HG02981 (cell line): ENCODE data around the gene YPEL2.

Experiments
- ATAC-seq: cut with Tn5 transposase; IDR thresholded peaks from one replicate; pipeline ENCODE4 v1.9.1; 2021; ENCODE audit warnings: mild to moderate bottlenecking, moderate library complexity; ENCODE audit not compliant: unreplicated experiment

YPEL2 gene

GRCh38 chr17:59330053-59330942 lies 1.2 kb upstream of the YPEL2 start:
- ATAC-seq, result no peak

DNA sequence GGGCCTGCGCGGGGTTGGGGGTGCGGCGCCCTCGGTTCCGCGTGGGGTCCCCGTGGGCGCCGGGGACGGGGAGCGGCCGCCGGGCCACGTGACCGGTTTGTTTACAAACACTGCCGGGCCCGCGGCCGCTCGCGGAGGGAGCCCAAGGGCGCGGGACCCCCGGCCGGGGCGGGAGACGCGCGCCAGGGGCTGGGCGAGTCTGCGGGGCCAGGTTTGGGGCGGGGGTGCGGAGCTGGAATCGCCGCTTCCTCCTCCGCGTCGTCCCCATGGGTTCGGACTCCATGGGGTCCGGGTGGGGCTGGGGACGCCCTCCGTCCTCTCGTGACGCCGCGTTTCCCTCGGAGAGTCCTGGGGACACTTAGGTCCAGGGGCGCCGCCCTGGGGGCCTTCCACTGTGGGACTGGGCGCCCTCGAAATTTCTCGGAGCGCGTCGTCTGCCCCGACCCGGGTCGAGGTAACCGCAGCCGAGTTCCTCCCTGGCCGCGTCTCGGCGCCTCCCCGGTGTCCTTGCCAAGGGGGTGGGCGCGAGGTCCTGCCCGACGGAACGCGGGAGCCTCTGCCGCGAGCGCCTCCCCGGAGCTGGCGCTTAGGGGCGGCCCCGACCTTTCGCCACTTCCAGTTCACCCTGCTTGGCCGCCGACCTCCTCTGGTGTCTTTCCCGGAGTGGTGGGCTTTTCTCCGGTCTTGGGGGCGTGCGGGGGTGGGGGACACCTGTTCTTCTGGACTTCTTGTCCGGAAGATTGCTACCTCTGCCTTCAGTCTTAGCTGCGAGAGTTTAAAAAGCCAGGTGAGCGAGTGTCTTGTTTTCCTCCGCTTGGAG lies 684 bp downstream of the YPEL2 start:
- ATAC-seq, result peak; percentile 20

GRCh38 chr17:59332749-59333377 lies 1.4 kb downstream of the YPEL2 start:
- no peak for ATAC-seq

- no peak for ATAC-seq
Observed at GRCh38 chr17:59333836-59334235, 2.4 kb downstream of the YPEL2 start.

DNA sequence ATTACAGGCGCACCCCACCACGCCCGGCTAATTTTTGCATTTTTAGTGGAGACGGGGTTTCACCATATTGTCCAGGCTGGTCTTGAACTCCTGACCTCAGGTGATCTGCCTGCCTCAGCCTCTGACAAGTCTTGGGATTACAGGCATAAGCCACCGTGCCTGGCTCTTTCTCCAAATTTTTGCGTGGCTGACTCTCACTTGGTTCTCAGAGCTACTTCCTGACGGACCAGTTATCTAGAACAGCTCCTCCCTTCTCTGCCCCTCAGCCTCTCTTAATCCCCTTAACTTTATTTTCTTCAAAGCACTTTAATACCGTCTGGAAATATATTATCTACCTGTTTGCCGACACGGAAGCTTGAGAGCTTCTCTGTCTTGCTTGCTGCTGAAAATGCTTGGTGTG lies 4.2 kb downstream of the YPEL2 start:
- no peak for ATAC-seq

DNA sequence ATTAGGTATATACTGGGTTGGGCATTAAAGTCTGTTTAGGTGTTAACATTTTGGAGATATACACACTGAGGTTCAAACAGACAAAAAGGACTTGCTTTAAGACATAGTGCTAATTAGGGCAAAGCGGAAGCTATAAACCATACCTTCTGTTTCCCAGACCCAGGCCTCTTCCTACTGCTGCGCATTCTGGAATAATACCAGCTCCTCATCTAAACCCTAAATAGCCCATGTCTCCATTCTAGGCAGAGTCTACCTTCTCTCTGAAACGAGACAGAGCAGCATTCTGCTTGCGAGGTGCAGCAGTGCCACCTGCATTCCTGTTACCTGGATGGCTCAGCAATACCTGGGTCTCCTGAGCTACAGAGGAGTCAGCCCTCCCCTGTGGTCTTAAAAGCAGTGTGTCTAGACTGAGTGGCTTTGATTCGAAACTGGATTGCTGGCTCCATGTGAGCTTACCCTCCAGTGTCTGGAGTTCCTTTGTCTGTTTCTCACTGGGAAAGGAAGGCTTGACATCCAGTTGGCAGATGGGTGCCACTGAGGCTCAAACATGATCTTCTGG lies 6.4 kb downstream of the YPEL2 start:
- no peak for ATAC-seq

DNA sequence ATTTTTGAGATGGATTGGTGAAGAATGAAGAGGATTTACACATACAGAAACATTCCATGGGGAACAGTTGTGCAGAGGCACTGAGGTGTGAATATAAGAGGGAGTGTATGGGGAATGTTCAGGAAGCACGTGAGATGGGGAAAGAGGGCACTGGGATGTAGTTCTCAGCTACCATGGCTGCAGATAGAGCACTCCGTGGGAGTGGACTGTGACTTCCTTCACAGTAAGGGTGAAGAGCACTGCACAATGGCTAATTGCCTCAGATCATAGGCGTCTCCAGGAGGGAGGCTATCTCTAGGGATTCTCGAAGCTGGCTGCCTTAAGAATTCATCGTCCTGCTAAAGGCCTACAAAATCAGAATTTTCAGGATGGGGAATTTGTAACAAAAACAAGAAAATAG lies 7.0 kb downstream of the YPEL2 start:
- no peak for ATAC-seq

- no peak for ATAC-seq
Observed at GRCh38 chr17:59341922-59342321, 10.5 kb downstream of the YPEL2 start.

DNA sequence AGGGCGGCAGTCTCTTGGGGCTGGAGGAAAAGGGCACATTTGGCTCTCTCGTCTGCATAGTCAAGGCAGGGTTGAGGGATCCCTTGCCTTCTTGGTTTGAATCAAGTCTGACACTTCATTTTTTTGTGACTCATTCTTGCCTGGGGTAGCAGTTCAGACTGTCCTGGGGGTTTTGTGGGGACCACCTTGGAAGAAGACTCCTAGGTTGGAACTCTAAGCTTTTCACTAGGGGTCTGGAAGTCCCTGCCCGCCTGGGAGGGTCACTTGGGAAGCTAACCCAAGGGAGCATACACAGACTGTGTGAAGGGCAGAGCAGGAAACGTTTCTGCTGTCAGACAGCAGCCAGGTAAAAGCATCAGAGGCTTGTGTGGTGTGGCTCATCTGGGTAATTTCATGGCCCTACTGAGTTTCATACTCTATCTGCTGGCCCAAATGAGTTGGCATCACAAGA lies 11.3 kb downstream of the YPEL2 start:
- ATAC-seq, result no peak

- no peak for ATAC-seq
Observed at GRCh38 chr17:59345476-59345875, 14.0 kb downstream of the YPEL2 start.

GRCh38 chr17:59346341-59346740 lies 14.9 kb downstream of the YPEL2 start:
- no peak for ATAC-seq

- no peak for ATAC-seq
Observed at GRCh38 chr17:59346876-59347407, 15.5 kb downstream of the YPEL2 start.

GRCh38 chr17:59347975-59348391 lies 16.5 kb downstream of the YPEL2 start:
- no peak for ATAC-seq

DNA sequence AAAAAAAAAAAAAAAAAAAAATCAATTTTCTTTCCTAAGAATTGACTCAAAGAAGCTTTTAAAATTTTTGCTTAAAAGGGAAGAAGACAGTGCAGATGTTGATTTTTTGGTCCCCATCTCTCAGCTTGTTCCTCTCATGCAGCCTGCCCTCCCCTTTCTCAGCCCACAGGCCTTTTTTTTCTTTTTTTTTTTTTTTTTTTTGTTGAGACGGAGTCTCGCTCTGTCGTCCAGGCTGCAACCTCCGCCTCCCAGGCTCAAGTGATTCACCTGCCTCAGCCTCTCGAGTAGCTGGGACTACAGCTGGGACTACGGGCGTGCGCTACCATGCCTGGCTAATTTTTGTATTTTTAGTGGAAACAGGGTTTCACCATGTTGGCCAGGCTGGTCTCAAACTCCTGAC lies 17.7 kb downstream of the YPEL2 start:
- ATAC-seq, result no peak

DNA sequence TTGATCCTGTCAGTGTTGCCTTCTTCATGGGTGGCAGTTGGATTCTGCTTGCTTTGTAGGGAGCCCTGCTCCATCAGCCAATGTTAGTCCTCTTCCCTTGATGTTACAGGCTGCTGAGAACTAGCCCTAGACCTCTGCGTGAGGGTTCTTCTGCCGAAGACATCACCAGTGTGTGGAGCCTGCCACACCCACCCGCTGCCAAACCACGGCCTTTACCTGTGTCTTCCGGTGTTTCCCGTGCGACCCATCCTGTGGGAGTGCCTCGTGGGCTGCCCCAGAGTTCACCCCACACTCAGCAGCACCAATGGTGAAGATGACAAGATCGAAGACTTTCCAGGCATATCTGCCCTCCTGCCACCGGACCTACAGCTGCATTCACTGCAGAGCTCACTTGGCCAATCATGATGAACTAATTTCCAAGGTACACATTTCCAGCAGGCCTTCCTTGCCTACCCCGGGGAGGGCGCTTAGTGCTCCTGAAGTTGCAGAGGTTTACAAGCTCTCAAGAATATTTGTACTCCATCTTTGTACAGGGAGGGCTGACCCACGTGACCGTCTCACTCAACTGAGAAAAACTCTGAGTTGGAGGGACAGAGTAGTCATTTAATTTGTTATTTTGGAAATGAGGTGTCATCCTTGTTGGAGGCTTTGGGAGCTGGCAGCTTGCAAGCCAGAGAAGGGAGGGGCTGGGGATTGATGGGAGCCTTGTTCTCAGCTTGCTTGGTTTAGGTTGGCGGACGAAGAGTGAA lies 21.8 kb downstream of the YPEL2 start:
- no peak for ATAC-seq

DNA sequence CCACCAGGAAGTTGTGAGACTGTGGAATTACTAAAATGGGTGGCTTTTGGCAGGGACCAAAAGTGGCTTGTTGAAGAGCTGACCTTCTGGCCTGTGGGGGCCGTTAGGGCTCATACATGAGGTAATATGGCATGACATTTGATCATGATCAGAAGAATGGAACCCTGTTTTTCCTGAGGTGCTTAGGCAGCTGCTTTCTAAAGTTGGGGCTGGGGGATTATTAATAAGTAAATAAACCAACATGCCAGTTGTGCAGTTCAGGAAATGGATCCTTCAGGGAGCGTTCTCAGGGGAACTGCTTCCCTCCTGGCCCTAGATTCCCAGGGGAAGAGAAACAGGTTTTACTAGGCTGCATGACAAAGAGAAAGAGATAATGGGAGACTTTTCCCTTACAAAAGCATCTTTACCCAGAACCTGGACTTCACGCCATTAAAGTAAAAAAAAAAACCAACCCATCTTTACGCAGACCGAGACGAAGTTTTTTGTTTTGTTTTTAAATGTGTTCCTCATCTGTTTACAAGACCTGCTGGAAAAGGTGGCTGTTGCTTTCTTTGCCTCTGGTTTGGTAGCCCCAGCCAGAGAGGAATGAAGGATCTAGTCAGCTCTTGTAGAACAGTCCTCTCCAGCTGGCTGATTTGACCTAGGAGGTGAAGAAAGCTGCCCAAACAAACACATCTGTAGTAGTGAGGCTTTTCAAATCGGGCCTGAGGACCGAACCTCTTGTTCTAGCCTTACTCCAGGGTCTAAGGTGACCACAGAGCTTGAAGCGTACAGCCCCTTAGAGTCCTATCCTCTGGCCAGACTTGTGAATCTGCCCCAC lies 22.7 kb downstream of the YPEL2 start:
- ATAC-seq, result no peak

DNA sequence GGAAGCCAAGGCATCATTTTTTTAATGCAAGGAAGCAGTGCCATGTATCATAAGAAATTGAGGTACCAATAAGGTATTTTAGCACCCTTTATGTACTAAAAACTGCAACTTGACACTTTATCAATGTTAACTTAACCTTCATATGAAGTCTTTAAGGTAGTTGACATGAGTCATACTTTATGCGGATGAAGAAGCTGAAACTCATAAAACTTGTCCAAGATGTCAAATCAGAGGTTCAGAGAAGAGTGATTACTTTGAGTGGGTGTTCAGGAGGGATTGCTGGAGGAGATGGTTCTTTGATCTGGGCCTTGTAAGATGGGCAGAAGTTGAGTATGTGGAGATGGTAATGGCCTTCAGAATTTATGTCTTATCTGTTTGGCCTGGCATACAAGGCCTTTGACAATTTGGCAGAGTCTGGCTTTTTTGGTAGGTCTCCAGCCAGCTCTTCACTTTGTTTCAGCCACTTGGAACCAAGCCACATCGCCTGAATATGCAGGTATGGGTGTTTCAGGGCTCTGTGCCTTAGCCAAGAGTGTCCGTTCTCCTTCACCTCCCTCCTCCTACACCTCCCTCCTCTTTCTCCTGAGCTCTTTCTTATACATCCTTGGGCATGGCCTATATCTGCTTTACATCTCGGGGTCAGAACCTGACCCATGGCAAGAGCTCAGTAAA lies 23.7 kb downstream of the YPEL2 start:
- ATAC-seq, result no peak

DNA sequence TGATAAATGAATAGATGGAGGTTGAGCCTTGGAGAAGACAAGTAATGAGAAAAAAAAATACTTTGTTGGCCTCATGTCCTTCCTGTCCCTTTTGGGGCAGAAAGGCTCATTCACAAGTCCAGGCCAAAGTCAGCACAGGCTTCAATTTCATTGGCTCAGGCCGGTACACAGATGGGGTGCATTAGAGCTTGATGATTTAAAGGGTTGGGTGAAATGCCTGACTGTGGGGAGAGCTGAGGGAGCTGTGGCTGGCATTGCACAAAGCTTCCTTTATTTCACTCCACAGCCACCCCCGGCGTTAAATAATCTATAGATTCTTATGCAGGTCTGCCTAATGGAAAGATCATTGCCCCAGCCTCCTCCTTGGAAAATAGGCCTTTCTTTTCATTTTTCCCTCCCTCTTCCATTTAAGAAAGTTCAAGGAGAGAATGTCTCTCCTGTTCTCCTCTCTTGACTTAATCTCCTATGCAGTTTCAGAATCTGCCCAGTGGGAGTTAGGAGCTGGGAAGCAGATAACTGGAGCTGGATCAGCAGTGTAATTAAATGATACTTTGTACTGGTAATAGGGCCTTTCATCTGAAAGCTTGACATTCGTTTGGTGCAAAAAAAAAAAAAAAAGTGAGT lies 24.4 kb downstream of the YPEL2 start:
- ATAC-seq, result no peak
